Dermis microvascular lymphatic vessel endothelial cell (primary cell): ENCODE results near the gene SPATA45. TPM values are rescaled to one million over a fixed set of nuclear protein-coding genes. Genes with fewer than 3 reads are reported as not detected.

Source experiments
- DNase-seq, 2 donors: peaks; one replicate each; pipeline versions ENCODE4 v3.0.0 to v3.0.0-alpha.2; 2010; ENCODE audit warnings: low read depth in 2 of 2
- total RNA-seq: library from RNA; depleted of rRNA; stranded (reverse); fragments of >200 nt; gene quantifications from 2 replicates; pipeline ENCODE4 v1.2.1, GENCODE V29; 2014

SPATA45 gene
- total RNA-seq, 1 donor from 2014 or later, result not detected

DNA sequence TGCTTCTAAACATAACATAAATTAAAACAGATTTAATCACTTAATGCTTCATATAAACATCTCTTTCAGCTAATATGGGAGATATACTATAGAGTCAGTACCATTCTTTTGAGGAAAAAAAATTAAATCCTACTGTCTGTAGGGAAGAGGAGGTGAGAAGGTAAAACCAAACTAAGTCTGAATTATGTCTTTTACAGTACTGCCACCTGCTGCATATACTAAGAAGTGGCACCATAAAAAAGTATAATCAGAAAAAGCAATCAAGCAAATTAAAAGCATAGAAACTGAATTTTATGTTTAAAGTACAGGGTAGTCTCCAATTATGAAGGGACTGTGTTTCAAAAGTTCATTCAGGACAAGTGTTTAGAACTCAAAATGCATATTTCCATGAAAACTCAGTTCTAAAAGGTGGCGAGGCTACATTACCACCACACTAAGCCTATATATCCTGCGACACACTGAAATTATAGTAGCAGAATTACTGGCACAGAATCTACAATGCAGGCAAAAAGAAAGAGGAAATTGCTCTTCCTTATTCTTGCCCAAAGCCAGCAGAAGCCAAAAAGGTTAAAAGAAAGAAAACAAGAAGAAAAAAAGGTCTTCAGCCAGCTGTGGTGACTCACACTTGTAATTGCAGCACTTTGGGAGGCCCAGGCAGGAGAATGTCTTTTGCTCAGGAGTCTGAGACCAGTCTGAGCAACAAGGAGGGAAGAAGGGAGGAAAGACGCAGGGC, 64.9 kb downstream of the SPATA45 start:
- DNase-seq, result peak; percentile 22 to 78

DNA sequence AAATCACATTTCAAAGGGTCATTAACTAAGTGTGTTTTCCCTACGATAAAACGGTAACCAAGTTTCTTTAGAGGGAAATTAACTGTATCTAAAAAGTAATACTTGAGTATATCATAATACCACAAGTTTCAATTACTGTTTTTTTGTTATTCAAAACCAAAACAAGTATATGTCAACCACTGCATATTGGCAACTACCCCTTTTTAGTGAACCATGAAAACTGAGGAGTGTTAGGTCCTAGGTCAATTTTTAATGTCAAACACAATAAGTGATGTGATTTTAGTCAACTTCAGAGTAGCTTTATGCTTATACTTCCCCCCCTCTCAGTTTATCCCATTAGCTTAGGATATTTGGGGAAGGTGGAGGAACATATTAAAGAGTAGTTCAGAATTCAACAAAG, 66.2 kb downstream of the SPATA45 start:
- DNase-seq, result no peak

DNA sequence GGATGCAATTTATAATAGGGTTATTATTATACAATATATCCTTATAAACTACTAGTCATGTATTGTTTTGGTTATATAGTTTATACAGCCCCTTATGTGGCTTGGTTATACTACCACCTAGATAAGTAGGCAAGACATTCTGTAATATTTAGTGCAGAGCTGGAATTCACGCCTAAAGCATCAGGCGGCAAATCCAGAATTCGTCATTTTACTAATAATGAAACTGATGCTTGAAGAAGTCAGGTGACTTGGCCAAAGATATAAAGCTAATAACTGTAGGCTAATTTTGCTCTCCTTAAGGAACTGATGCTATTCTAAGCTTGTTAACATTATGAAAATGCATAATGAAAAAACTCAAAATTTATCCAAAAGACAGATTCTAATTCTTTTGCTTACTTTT, 66.7 kb downstream of the SPATA45 start:
- DNase-seq, result no peak

Other genes starting within 250 kb of the SPATA45 start
- gene ATF3, start 238.9 kb downstream of the SPATA45 start, total RNA-seq, result 1.0 and 1.3 TPM in 2 replicates
- gene BATF3, start 147.8 kb downstream of the SPATA45 start, total RNA-seq, result 0.64 and 1.4 TPM in 2 replicates
- gene NSL1, start 55.9 kb downstream of the SPATA45 start, total RNA-seq, result 25.3 and 31.5 TPM in 2 replicates
- gene TATDN3, start 55.8 kb downstream of the SPATA45 start, total RNA-seq, result 8.6 TPM in 2 replicates
- 6.9 and 11.3 TPM in 2 replicates for gene FLVCR1, start 10.6 kb upstream of the SPATA45 start, total RNA-seq
- 0.13 TPM in 2 replicates for gene VASH2, start 102.9 kb upstream of the SPATA45 start, total RNA-seq
- gene ANGEL2, start 168.2 kb upstream of the SPATA45 start, total RNA-seq, result 38.0 and 38.4 TPM in 2 replicates
- 15.5 and 16.9 TPM in 2 replicates for gene RPS6KC1, start 203.6 kb upstream of the SPATA45 start, total RNA-seq